Muscle of leg (tissue), 11 donors: ENCODE measurements around the gene GFOD1. TPM values are rescaled to one million over a fixed set of nuclear protein-coding genes. Genes with fewer than 3 reads are reported as not detected.

ENCODE experiments used
- DNase-seq: peaks from one replicate; pipeline ENCODE4 v3.0.0; 2013
- H3K27ac ChIP-seq: one replicate; pipeline ENCODE4 v1.5.1; 2013; ENCODE audit warnings: mild to moderate bottlenecking, low read length, control low read depth
- H3K27me3 ChIP-seq: one replicate; pipeline ENCODE4 v1.6.1; 2013; ENCODE audit warnings: low read length; ENCODE audit not compliant: control insufficient read depth, insufficient read depth
- H3K36me3 ChIP-seq: one replicate; pipeline ENCODE4 v1.6.1; 2013; ENCODE audit warnings: low read length; ENCODE audit not compliant: control insufficient read depth, insufficient read depth
- H3K4me1 ChIP-seq: one replicate; pipeline ENCODE4 v1.6.1; 2013; ENCODE audit warnings: low read length; ENCODE audit not compliant: control insufficient read depth, insufficient read depth
- H3K4me3 ChIP-seq: one replicate; pipeline ENCODE4 v1.5.1; 2013; ENCODE audit warnings: low read length, control low read depth
- H3K9me3 ChIP-seq: replicated peaks from 2 replicates; pipeline ENCODE4 v1.6.1; 2013; ENCODE audit warnings: low read depth, low read length; ENCODE audit not compliant: control insufficient read depth
- WGBS: methylation state at CpG from one replicate; pipeline ENCODE4 v1.1.5; 2013; ENCODE audit warnings: missing lambda C conversion rate; ENCODE audit not compliant: insufficient coverage; 5-methylcytosine and 5-hydroxymethylcytosine counted together
- polyA plus RNA-seq, 8 donors: library from polyadenylated mRNA; unstranded; fragments of 120-200 nt; gene quantifications; one replicate each; pipeline versions ENCODE4 v1.2.1 to v1.2.3, GENCODE V29; 2013; ENCODE audit warnings: inconsistent platforms in 1 of 8, low replicate concordance in 1 of 8; ENCODE audit not compliant: insufficient read length in 8 of 8, insufficient read depth in 1 of 8
- total RNA-seq: library from RNA; stranded (reverse); fragments of 120-200 nt; gene quantifications from one replicate; pipeline ENCODE4 v1.2.4, GENCODE V29; 2013

Gene GFOD1
- total and polyA plus RNA-seq, 9 donors: 2.1 to 4.1 (median 2.6) TPM

DNA sequence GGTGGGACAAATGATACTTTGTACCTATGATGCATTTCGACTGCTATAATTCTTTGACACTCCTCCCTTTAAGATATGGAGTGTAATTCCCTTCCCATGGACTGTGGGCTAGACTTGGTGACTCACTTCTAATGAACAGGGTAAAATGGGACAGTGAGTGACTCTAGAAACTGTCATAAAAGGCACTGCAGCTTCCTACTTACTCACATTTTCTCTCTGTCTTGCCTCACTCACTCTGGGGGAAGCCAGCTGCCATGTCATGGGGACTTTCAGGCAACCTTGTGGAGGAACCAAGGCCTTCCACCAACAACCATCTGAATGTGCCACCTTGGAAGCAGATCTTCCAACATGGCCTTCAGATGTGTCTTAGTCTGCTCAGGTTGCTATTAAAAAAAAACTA lies 12.9 kb upstream of the GFOD1 start:
- no peaks in the 10 kb centered on the region for H3K9me3 ChIP-seq
- H3K36me3 ChIP-seq: no peaks in the 10 kb centered on the region
- no peak overlapping the region for H3K27ac ChIP-seq
- H3K27me3 ChIP-seq: no peaks in the 10 kb centered on the region
- H3K4me3 ChIP-seq: no peak overlapping the region
- DNase-seq: no peak
- no peaks in the 10 kb centered on the region for H3K4me1 ChIP-seq
- no CpG with 5 or more reads among the region's 1 CpG for WGBS

GRCh38 chr6:13496513-13497190 lies 9.3 kb upstream of the GFOD1 start:
- no peaks in the 10 kb centered on the region for H3K9me3 ChIP-seq
- DNase-seq: no peak
- no peaks in the 10 kb centered on the region for H3K36me3 ChIP-seq
- no CpG with 5 or more reads among the region's 1 CpG for WGBS
- H3K4me1 ChIP-seq: no peaks in the 10 kb centered on the region
- H3K27me3 ChIP-seq: no peaks in the 10 kb centered on the region
- H3K4me3 ChIP-seq: no peak overlapping the region
- no peak overlapping the region for H3K27ac ChIP-seq

DNA sequence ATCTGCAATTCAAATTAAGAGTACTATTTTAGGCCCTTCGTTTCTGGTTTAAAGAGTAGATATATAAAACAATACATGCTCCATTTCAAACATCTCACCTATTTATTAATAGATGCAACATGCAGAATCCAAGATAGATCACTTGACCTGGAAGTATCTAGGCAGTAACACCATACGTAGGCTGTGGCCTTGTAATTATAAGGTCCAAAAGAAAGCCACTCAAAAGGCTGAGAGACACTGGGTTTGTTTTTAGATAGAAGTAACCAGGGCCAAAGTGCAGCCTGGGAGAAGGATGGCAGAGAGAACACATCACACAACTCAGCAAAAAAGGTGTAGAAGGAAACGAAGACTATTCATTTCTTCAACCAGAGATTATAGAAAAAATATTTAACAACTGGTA lies 8.4 kb upstream of the GFOD1 start:
- Histone ChIP-seq H3K27me3 (no peaks in the 10 kb centered on the region), H3K9me3 (no peaks in the 10 kb centered on the region), H3K27ac (no peak overlapping the region), H3K36me3 (no peaks in the 10 kb centered on the region), H3K4me1 (no peaks in the 10 kb centered on the region), H3K4me3 (no peak overlapping the region)
- DNase-seq: no peak
- WGBS: 80% methylated on average over 1 of the region's 3 CpGs

DNA sequence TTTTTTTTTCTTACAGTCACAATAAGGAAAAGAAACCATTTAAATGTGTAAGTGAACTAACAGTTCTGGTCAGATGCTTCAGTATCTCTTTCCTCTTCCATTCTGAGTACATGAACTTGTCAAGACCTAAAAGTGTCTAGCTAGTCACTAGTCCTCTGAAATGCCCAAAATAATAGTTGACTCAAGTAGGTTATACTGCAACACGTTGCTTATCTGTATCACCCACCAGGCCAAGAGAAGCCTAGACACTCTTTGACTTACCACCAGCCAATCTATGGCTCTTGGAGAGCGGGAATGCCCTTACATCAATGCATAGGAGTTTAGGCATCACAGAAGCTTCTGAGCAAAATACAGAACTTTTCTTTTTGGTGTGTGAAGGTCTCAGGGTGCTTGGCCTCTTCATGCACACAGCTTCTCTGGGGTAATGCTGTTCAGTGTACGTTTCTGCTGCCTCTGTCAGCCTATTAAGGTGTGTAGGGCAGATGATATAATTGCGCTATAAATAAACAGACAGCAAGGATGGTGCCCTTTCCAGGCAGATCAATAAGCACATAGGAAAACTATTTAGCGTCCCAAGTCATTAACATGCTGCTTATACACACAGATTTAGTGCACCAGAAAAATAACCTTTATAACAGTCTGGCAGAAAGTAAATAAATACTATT lies 7.8 kb upstream of the GFOD1 start:
- no peak for DNase-seq
- no peaks in the 10 kb centered on the region for H3K9me3 ChIP-seq
- WGBS: 80% methylated on average over 1 of the region's 5 CpGs
- no peaks in the 10 kb centered on the region for H3K4me1 ChIP-seq
- no peaks in the 10 kb centered on the region for H3K36me3 ChIP-seq
- H3K4me3 ChIP-seq: no peak overlapping the region
- no peaks in the 10 kb centered on the region for H3K27me3 ChIP-seq
- no peak overlapping the region for H3K27ac ChIP-seq

DNA sequence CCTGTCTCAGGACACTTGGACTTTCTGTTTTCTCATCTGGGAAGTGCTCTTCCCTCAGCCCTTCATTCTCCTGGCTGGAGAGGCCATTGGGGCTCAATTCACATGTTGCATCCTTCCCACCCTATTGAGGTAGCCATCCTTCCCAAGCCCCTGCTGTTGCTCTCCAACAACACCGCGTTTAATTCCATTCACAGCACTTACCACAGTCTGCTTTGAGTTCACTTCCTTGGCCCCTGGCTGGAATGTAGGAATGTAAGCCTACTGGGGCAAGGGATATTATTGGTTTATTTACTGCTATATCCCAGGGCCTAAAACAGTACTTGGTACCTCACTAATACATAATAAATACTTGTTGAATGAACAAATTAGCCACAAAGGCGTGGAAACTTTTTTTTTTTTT lies 6.7 kb upstream of the GFOD1 start:
- Histone ChIP-seq H3K4me3 (no peak overlapping the region), H3K4me1 (no peaks in the 10 kb centered on the region), H3K36me3 (no peaks in the 10 kb centered on the region), H3K27me3 (no peaks in the 10 kb centered on the region), H3K9me3 (no peaks in the 10 kb centered on the region), H3K27ac (no peak overlapping the region)
- WGBS: no CpG with 5 or more reads among the region's 3 CpGs
- no peak for DNase-seq

GRCh38 chr6:13493147-13493546 lies 5.7 kb upstream of the GFOD1 start:
- 89% methylated on average over 3 of the region's 3 CpGs for WGBS
- Histone ChIP-seq H3K4me1 (peaks cover 3% of the 10 kb centered on the region), H3K36me3 (no peaks in the 10 kb centered on the region), H3K27ac (no peak overlapping the region), H3K9me3 (no peaks in the 10 kb centered on the region), H3K4me3 (no peak overlapping the region), H3K27me3 (peaks cover 2% of the 10 kb centered on the region)
- DNase-seq: no peak

GRCh38 chr6:13492357-13492756 lies 5.0 kb upstream of the GFOD1 start:
- Histone ChIP-seq H3K4me1 (peaks cover 8% of the 10 kb centered on the region), H3K4me3 (no peak overlapping the region), H3K9me3 (no peaks in the 10 kb centered on the region), H3K27ac (no peak overlapping the region), H3K27me3 (peaks cover 2% of the 10 kb centered on the region), H3K36me3 (no peaks in the 10 kb centered on the region)
- DNase-seq: no peak
- no CpG with 5 or more reads among the region's 2 CpGs for WGBS

- WGBS: 100% methylated on average over 1 of the region's 3 CpGs
- peaks cover 2% of the 10 kb centered on the region for H3K27me3 ChIP-seq
- no peak overlapping the region for H3K4me3 ChIP-seq
- H3K4me1 ChIP-seq: peaks cover 8% of the 10 kb centered on the region
- H3K36me3 ChIP-seq: no peaks in the 10 kb centered on the region
- DNase-seq: no peak
- H3K9me3 ChIP-seq: no peaks in the 10 kb centered on the region
- H3K27ac ChIP-seq: no peak overlapping the region
Observed at GRCh38 chr6:13491538-13491937, 4.1 kb upstream of the GFOD1 start.

GRCh38 chr6:13490402-13490801 lies 3.0 kb upstream of the GFOD1 start:
- no peak overlapping the region for H3K27ac ChIP-seq
- H3K4me1 ChIP-seq: peaks cover 14% of the 10 kb centered on the region
- DNase-seq: no peak
- H3K4me3 ChIP-seq: no peak overlapping the region
- H3K9me3 ChIP-seq: no peaks in the 10 kb centered on the region
- peaks cover 7% of the 10 kb centered on the region for H3K27me3 ChIP-seq
- no peaks in the 10 kb centered on the region for H3K36me3 ChIP-seq
- 90% methylated on average over 3 of the region's 3 CpGs for WGBS

DNA sequence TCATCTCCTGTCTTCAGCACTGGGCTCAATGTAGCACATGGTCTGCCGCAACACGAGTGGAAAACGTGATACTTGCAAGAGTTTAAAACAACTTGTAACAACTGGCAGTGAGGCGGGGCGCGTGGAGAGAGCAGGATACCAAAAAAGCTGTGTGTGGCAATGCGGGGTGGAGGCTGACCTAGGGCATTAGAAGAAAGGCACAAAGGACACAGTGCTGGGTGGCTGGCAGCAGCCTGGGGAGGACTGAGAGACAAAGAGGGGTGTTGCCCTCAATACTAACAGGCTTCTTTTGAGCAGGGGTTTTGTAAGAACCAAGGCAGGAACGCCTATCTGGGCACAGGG lies 1.5 kb upstream of the GFOD1 start:
- Histone ChIP-seq H3K27ac (no peak overlapping the region), H3K4me1 (peaks cover 15% of the 10 kb centered on the region), H3K27me3 (peaks cover 12% of the 10 kb centered on the region), H3K4me3 (no peak overlapping the region), H3K9me3 (no peaks in the 10 kb centered on the region), H3K36me3 (no peaks in the 10 kb centered on the region)
- 76% methylated on average over 8 of the region's 8 CpGs for WGBS
- DNase-seq: no peak
